Esophagus (tissue), 2 donors: ENCODE data around the gene RIOK1. TPM values are rescaled to one million over a fixed set of nuclear protein-coding genes. Genes with fewer than 3 reads are reported as not detected.

Experiments used
- H3K27ac ChIP-seq, 2 donors: one replicate each; pipeline ENCODE4 v1.5.1; 2013; ENCODE audit warnings: low read depth in 2 of 2, mild to moderate bottlenecking in 2 of 2, inconsistent platforms in 1 of 2, low read length in 1 of 2, moderate library complexity in 1 of 2
- H3K27me3 ChIP-seq, 2 donors: one replicate each; pipeline ENCODE4 v1.6.1; 2013; ENCODE audit warnings: low read length in 2 of 2, control low read depth in 1 of 2, mild to moderate bottlenecking in 1 of 2; ENCODE audit not compliant: insufficient read depth in 2 of 2, control insufficient read depth in 1 of 2
- H3K36me3 ChIP-seq, 2 donors: one replicate each; pipeline ENCODE4 v1.6.1; 2013; ENCODE audit warnings: low read length in 1 of 2; ENCODE audit not compliant: control insufficient read depth in 2 of 2, insufficient read depth in 2 of 2
- H3K4me1 ChIP-seq, 2 donors: one replicate each; pipeline ENCODE4 v1.6.1; 2013; ENCODE audit warnings: low read length in 1 of 2; ENCODE audit not compliant: control insufficient read depth in 2 of 2, insufficient read depth in 2 of 2
- H3K4me3 ChIP-seq, 2 donors: one replicate each; pipeline ENCODE4 v1.5.1; 2013; ENCODE audit warnings: low read length in 2 of 2, mild to moderate bottlenecking in 2 of 2, low read depth in 1 of 2, moderate library complexity in 1 of 2
- H3K9me3 ChIP-seq, 2 donors: one replicate each; pipeline ENCODE4 v1.6.1; 2013; ENCODE audit warnings: mild to moderate bottlenecking in 2 of 2, low read depth in 1 of 2, low read length in 1 of 2, moderate library complexity in 1 of 2; ENCODE audit not compliant: control insufficient read depth in 2 of 2, insufficient read depth in 1 of 2
- WGBS, 2 donors: extraction: QIAGEN DNeasy Blood & Tissue Kit; methylation state at CpG; one replicate each; pipeline ENCODE4 v1.1.7; 2013; 5-methylcytosine and 5-hydroxymethylcytosine counted together
- polyA plus RNA-seq, 2 donors: library from polyadenylated mRNA; stranded (reverse); fragments of 200-250 nt; gene quantifications; one replicate each; pipeline ENCODE4 v1.2.3, GENCODE V29; 2013
- donor health status: healthy with polysubstance abuse.
- donor health status: Bipolar disorder and iron deficiency.

Gene RIOK1
- polyA plus RNA-seq, 2 donors: 10.2 to 13.5 TPM

- Histone ChIP-seq H3K27ac (no peak overlapping the region), H3K4me3 (no peak overlapping the region), H3K36me3 (peaks cover 4 to 5% of the 10 kb centered on the region in 2 donors), H3K27me3 (no peaks in the 10 kb centered on the region), H3K4me1 (no peaks in the 10 kb centered on the region), H3K9me3 (no peaks in the 10 kb centered on the region)
- WGBS, 2 donors: 72 to 78% methylated on average over 5 of the region's 5 CpGs
These were observed 14.9 kb downstream of the RIOK1 start for GRCh38 chr6:7404546-7404945.

- H3K27ac ChIP-seq: no peak overlapping the region
- H3K9me3 ChIP-seq: no peaks in the 10 kb centered on the region
- H3K36me3 ChIP-seq: peaks cover 2 to 7% of the 10 kb centered on the region in 2 donors
- H3K27me3 ChIP-seq: no peaks in the 10 kb centered on the region
- H3K4me3 ChIP-seq: no peak overlapping the region
- H3K4me1 ChIP-seq: no peaks in the 10 kb centered on the region
- 92 to 93% methylated on average over 9 of the region's 9 CpGs for WGBS, 2 donors
These were observed 17.1 kb downstream of the RIOK1 start for GRCh38 chr6:7406743-7407142.

GRCh38 chr6:7409740-7410139, 20.1 kb downstream of the RIOK1 start:
- H3K27me3 ChIP-seq: no peaks in the 10 kb centered on the region
- H3K9me3 ChIP-seq: no peaks in the 10 kb centered on the region
- H3K36me3 ChIP-seq: peaks cover 5 to 13% of the 10 kb centered on the region in 2 donors
- H3K4me3 ChIP-seq: no peak overlapping the region
- no peak overlapping the region for H3K27ac ChIP-seq
- H3K4me1 ChIP-seq: no peaks in the 10 kb centered on the region
- WGBS, 2 donors: 90 to 93% methylated on average over 6 of the region's 6 CpGs

GRCh38 chr6:7410851-7411250, 21.2 kb downstream of the RIOK1 start:
- H3K27me3 ChIP-seq: no peaks in the 10 kb centered on the region
- peaks cover 5 to 14% of the 10 kb centered on the region in 2 donors for H3K36me3 ChIP-seq
- no peaks in the 10 kb centered on the region for H3K9me3 ChIP-seq
- 94 to 96% methylated on average over 4 of the region's 4 CpGs for WGBS, 2 donors
- H3K4me1 ChIP-seq: no peaks in the 10 kb centered on the region
- H3K27ac ChIP-seq: no peak overlapping the region
- no peak overlapping the region for H3K4me3 ChIP-seq

- WGBS, 2 donors: 86 to 90% methylated on average over 2 of the region's 2 CpGs
- peaks cover 2 to 14% of the 10 kb centered on the region in 2 donors for H3K36me3 ChIP-seq
- no peaks in the 10 kb centered on the region for H3K27me3 ChIP-seq
- H3K4me3 ChIP-seq: no peak overlapping the region
- H3K27ac ChIP-seq: no peak overlapping the region
- H3K9me3 ChIP-seq: no peaks in the 10 kb centered on the region
- H3K4me1 ChIP-seq: no peaks in the 10 kb centered on the region
These were observed 21.7 kb downstream of the RIOK1 start for GRCh38 chr6:7411328-7411727.

GRCh38 chr6:7413151-7413823, 23.7 kb downstream of the RIOK1 start:
- Histone ChIP-seq H3K4me1 (no peaks in the 10 kb centered on the region), H3K36me3 (peaks cover 3 to 14% of the 10 kb centered on the region in 2 donors), H3K9me3 (no peaks in the 10 kb centered on the region), H3K4me3 (no peak overlapping the region), H3K27me3 (no peaks in the 10 kb centered on the region), H3K27ac (no peak overlapping the region)
- 78 to 80% methylated on average over 2 of the region's 2 CpGs for WGBS, 2 donors

GRCh38 chr6:7414811-7415210, 25.2 kb downstream of the RIOK1 start:
- Histone ChIP-seq H3K4me1 (no peaks in the 10 kb centered on the region), H3K27me3 (no peaks in the 10 kb centered on the region), H3K4me3 (no peak overlapping the region), H3K9me3 (no peaks in the 10 kb centered on the region), H3K36me3 (peaks cover 5 to 14% of the 10 kb centered on the region in 2 donors), H3K27ac (no peak overlapping the region)
- 85 to 89% methylated on average over 7 of the region's 7 CpGs for WGBS, 2 donors

GRCh38 chr6:7417684-7418083, 28.1 kb downstream of the RIOK1 start:
- 80 to 82% methylated on average over 2 of the region's 2 CpGs for WGBS, 2 donors

GRCh38 chr6:7418238-7418905, 28.8 kb downstream of the RIOK1 start:
- Histone ChIP-seq H3K4me3 (no peak overlapping the region), H3K27ac (peak overlapping the region in 1 of 2 donors; percentile 0), H3K27me3 (no peaks in the 10 kb centered on the region), H3K9me3 (no peaks in the 10 kb centered on the region), H3K36me3 (peaks cover 4 to 12% of the 10 kb centered on the region in 2 donors), H3K4me1 (no peaks in the 10 kb centered on the region)
- WGBS, 2 donors: 64 to 69% methylated on average over 6 of the region's 6 CpGs

More at GRCh38 chr6:7417684-7418083, 28.1 kb downstream of the RIOK1 start:
- Histone ChIP-seq H3K9me3 (no peaks in the 10 kb centered on the region), H3K27me3 (no peaks in the 10 kb centered on the region), H3K4me3 (no peak overlapping the region), H3K36me3 (peaks cover 4 to 12% of the 10 kb centered on the region in 2 donors), H3K27ac (no peak overlapping the region), H3K4me1 (no peaks in the 10 kb centered on the region)

- H3K9me3 ChIP-seq: no peaks in the 10 kb centered on the region
- no peaks in the 10 kb centered on the region for H3K4me1 ChIP-seq
- no peak overlapping the region for H3K27ac ChIP-seq
- no peaks in the 10 kb centered on the region for H3K27me3 ChIP-seq
- H3K4me3 ChIP-seq: no peak overlapping the region
- peaks cover 4 to 8% of the 10 kb centered on the region in 2 donors for H3K36me3 ChIP-seq
- WGBS, 2 donors: 21 to 54% methylated on average over 1 of the region's 1 CpG
These were observed 29.5 kb downstream of the RIOK1 start for GRCh38 chr6:7419065-7419464.
